ENCODE results near the gene TBATA.

TBATA gene

DNA sequence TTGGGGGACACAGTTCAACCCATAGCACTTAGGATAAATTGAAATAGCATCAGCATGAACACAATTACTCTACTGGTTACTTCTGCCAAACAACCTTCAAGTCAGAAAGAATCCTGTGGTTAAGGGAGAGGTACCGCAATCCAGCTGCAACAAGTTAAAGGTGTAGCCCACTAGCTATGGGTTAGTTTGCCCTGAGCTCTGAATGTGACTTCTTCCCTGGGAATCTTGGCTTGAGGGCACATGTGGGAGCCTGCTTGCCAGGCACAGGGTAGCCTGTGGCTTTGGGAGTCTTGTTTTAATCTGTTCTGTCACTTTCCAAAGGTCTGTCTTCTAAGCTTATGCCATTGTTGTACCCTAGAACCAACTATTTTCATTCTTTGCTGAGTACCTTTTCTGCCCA is 21.7 kb upstream of the TBATA start:
- no peak for DNase-seq

DNA sequence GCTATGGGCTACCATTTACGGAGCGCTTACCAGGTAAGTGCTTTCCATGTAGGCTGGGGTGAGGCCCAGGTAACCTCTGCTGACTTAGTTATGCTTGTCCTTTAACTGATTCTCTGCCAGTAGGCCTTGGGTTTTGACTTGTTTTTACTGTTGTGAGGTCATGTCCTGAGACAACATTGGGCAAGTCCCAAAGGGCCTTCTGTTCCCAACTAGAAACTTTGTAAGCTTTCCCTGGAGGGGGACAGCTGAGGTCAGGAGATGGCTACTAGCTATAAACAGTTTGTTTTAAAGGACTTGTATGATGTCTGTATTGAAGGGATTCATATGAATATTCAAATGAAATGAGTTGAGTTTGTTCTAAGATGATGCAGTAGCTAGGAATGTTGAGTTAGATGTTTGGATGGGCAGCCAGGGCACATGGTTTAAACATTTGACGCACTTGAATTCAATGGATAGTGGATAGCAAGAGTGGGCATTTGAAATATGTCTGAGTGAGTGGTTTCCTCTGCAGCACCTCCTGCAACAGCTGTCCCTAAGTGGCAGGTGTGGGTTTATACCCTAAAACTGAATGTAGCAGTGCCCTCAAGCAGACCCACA is 20.5 kb upstream of the TBATA start:
- no peak for DNase-seq

DNA sequence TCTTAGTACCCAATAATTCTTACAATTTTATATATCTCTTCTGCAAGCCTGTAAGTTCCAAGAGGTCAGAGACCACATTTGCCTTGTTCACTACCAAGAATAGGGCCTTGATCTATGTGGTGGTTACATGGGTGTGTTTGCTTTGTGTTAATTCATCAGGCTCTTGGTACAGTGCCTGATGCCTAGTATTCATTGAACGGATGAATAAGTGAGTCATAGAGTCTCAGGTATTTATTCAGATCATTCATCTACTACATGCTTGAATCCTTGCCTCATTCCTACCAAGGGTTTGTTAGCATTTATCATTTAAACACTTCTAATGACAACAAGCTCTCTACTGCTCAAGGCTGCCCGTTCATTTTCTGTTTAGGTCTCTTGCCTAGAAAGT is 19.2 kb upstream of the TBATA start:
- DNase-seq, result no peak

DNA sequence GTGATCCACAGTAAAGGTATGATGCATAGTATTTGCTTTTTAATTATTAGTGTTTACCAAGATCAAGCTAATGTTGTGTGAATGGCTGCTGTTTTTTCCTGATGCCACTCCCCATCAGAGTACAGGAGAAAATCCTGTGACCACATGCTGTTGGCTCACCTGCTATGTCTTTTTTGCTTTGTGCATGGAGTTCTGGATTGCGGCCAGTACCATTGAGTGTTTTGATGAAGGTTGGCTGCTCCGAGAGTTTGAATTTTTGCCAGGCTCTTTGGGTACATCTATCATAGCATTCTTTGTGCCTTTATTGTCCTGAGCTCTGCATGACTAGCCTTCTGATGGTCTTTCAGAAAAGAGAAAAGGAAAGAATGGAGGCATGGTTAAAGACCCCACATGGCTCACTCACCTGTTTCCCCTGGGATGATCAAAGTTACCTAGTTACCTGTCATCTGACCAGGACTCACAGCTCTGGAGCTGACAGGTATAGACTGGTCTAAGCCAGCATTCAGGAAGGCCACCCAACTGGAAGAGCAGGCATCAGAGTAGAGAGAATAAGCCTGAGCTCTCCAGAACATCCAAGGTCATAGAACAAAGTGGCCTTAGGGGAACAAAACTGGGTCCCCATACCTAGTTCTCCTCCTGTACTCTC is 18.7 kb upstream of the TBATA start:
- no peak for DNase-seq

DNA sequence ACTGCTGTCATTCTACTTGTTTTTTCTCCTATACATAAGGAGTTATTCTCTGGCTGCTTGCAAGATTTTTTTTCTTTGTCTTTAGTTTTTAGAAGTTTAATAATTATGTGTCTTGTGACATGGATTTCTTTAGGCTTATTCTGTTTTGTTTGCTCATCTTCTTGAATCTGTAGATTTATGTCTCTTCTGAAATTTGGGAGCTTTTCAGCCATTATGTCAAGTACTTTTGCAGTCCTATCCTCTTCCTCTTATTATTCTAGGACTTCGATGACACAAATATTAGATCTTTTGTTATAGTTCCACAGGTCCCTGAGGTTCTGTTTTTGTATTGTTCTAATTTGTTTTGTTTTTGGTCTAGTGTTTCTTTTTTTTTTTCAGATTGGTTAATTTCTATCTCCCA is 16.7 kb upstream of the TBATA start:
- no peak for DNase-seq

DNA sequence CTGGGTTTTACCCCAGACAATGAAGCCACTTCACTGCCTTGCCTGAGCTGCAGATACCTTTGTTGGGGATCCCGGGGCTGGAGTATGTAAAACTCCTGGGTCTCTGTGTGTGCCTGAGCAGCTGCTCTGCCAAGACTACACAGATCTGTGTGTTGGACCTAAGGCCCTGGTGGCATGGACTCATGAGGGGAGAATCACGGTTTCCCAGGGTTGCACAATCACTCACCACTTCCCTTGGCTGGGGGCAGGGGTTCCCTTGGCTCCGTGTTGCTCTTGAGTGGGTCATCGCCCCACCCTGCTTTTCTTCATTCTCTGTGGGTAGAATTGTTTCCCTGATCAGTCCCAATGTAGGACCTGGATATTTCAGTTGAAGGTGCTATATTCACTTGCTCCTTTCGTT is 13.9 kb upstream of the TBATA start:
- DNase-seq, result no peak

DNA sequence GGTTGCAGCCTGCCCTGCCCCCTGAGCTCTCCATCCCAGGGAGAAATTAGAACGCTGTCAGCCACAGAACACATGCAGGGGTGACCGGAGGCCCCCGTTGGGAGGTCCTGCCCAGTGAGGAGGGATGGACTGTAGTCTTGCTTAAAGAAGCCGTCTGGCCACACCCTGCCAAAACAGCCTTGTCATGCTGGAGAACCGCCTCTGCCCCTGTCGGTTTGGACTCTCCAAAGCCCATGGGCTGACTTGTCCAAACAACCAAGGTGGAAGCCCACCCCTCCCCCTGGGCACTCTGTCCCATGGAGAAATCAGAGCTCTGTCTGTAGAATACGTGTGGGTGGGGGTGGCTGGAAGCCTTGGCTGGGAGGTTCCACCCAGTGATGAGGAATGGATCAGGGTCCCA is 12.7 kb upstream of the TBATA start:
- DNase-seq, result no peak

DNA sequence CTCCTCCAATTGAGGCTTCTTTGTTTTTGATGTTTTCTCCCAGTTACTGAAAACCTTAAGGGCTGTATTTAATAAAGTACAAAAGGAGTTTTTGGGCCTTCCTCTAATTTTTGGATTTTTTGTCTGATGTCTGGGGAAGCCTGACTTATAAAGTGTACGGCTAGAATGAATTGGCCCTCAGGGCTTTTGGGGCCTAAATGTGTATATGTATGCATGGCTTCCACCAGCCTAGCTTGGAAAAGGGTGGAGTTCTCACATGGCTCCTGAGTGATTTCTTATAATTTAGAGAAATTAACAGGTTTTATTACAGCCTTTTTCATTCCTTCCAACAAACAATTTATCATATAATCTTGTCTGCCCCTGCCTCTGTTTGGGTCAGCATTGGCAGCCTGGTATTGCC is 10.4 kb upstream of the TBATA start:
- no peak for DNase-seq

DNA sequence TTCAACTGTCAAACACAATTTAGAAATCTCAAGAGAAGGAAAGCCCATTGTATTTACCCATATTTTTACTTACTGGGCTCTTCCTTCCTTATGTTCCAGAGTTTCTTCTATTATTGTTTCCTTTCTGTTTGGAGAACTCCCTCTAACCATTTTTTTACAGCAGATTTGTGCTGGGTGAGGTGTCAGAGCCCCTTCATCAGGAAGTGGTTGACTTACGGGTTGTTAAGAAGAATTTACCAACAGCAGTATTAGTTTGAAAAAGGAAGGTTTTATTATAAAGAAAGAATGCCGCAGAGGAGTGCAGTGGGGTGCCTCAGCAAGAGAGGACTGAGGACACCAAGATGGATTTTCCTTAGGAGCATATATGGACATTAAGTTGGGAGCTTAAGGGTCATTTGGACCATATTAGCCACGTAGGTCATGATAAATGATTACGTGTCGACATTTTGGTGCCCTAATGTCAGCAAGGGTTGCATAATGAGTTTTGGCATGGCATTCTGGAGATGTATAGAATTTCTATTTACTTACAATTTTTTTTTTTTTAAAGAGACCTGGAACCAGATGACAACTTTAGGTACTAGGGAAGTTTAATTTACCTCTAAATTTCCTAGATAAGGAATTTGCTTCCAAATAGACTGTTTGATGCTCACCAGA is 6.3 kb upstream of the TBATA start:
- no peak for DNase-seq

DNA sequence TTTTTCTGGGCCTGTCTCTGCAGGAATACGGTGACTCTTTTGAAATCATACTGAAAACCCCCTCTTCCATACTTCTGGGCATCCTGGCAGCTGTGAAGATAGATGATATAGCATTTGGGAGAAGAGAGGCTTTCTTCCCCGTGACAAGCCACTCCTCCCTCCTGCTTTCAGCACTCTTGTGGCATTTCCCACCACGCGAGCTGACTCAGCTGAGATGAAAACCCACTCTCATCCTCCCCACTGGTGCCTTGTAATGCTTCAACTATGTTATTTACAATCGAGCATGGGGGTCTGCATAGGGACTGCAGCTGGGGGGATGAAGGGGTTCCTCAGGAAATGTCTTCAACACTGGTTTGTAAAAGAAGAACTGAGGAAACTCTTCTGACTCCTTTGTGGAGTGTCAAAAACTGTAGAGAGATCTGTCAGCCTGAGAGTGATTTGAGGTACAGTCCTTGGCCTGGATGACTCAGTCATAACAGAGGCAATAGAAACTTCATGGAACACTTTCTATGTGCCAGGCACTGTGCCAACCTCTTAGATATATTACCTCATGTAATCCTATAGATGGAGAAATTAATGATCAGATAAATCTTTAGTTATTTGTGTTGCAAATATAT is 1.7 kb upstream of the TBATA start:
- DNase-seq, result no peak

DNA sequence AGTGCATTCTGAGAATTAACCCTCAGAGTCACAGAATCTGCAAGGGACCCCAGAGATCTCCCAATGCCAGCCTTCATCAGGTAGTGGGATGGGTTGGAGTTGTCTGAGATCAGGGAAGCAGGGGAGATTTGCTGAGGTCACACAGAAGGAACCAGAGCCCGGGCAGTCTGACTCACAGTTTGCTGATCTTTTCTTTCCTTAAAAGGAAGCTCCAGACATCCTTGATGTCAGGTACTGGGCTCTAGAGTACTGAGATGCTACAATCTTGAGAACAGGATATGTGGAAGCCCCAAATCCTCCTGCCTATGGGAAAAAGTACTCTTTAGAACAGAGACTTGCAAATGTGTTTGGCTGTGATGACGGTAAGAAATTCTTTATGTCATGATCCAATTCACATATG is 706 bp downstream of the TBATA start:
- DNase-seq, result no peak

DNA sequence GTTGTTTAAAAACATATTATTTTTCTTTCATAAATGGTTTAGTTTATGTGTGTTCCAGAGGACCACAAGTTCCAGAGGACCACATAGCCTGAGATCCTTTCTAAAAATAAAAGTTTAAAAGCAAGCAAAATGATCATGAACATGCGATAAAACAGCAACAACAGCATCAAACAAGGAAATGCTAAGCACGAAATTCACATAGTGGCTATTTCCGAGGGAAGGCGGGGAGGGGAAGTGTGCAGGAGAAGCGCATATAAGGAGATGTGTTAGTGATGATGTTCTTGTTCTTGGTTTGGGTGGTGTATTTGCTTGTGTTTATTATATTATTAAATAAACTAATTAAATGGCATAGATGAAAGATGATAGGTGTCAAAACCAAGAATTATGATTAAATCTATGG is 1.2 kb downstream of the TBATA start:
- DNase-seq, result no peak

DNA sequence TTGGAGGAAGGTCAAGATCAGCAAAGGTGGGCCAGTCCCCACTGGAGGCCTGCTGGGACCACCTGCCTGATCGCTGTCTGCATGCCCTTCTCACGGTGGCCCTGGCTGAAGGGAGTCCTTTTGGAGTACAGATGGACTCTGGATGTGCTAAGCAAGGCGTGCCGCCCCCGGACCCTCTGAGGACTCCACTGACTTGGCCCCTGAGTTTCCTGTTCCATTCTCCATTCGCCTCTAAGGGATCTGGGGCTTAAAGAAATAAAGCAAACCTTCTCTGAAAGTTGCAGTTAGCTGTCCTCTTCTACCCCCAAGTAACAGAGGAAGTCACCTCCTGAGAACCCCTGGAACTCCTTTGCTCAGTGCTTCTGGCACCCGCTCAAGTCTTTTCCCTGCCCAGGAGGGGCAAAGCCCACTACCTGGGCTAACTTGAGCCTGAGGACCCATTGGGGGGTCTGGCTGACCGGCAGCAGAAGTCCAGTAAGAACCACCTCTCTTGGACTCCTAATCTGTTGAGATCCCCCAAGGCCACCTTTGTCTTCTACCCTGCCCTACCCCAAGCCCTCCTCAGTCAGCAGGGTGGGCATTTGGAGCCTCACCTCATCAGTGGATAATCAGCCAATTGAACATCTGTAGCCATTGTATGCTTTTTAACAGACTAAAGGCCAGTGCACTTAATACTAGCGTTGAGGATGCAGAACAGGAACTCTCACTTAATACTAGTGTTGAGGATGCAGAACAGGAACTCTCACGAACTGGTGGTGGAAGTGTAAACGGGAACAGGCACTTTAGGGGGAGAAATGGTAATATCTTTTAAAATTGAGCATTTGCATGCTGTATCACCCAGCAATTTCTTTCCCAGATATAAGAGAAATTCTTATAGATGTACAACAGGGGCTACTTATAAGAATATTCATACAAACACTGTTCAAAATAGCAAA is 2.2 kb downstream of the TBATA start:
- no peak for DNase-seq

DNA sequence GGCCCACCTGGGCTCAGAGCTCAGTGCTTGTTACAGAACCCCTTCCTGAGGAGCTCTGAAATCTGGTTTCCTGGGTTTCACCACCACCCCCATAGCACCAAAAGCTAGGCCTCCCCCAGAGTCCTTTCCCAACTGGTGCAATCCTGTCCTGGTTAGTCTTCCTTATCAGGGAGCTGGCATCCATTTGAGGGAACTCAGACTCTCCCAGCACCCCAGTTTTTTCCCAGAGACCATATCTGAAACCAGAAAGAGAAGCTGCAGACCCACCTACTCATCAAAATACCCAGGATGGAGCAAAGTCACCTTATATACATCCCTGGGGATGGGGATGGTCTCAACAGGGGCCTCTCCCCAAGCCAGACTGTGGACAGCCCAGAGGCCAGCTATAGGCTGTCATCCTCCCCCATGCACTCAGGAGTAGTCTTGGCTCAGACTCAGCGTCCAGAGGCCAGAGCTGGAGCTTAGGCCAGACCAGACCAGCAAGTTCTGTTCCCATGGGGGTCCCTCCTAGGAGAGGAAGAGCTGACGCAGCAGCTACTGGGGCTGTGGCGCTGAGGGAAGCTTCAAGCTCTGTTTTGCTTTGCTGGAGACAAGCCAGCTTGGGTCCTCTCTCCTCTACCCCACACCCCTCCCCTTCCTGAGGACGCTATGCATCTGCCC is 3.0 kb downstream of the TBATA start:
- no peak for DNase-seq

DNA sequence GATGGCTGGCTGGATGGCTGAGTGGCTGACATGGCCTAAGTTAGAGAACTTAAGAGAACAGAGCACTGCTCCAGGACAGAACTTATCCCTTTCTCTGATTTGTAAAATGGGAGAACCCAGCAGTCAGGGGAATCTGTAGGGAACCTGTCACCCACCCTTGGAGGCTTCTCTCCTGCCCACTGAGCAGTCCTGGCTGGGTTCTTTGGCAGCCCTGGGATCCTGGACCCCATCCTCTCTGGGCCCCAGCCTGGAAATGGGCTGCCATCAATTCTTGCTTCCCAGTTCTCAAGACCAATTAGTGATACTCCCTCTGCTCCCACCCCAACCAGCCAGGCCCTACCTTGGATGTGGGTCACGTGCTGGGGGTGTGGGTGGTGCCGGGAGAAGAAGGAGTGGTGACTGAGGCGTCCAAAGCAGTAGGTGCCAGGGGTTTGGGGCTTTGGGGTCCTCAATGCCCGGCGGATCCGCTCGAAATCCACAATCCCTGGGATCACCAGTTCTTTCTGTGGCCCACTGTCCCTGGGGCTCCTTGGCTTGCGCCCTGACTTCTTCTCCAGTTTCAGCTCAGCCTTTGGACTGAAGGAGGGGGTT is 3.6 kb downstream of the TBATA start:
- no peak for DNase-seq

DNA sequence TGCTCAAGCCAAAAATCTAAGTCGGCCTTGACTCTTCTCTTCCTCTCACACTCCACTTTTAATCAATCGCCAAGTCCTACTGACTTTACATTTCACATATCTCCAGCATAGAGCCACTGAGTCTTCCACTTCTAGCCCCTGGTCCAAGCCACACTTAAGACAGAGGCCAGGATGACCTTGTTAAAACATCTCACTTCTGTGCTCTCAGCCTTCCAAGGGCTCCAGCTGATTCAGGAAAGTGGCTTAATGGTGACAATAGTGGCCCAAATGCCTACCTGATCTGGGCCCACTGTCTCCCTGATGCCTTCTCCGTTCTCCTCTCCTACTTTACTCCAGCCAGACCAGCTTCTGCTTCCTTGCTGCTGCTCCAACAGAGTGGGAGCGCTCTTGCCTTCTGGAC is 4.4 kb downstream of the TBATA start:
- no peak for DNase-seq

DNA sequence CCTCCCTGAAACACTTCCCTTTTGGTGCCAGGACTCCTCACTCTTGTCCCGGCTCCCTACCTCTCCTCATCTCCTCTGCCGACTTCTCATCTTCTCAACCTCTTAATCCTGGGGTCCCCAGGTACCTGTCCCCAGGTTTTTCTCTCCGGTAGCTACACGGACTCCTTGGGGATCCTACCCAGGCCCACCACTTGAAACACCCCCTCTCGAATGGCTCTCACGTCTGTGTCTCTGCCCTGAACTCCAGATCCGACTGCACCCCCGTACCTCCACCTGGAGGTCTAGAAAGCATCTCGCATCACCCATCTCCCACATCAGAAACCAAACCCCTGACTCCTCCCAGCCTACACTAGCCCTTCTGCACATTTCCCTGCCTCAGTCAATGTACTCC is 4.8 kb downstream of the TBATA start:
- DNase-seq, result no peak

DNA sequence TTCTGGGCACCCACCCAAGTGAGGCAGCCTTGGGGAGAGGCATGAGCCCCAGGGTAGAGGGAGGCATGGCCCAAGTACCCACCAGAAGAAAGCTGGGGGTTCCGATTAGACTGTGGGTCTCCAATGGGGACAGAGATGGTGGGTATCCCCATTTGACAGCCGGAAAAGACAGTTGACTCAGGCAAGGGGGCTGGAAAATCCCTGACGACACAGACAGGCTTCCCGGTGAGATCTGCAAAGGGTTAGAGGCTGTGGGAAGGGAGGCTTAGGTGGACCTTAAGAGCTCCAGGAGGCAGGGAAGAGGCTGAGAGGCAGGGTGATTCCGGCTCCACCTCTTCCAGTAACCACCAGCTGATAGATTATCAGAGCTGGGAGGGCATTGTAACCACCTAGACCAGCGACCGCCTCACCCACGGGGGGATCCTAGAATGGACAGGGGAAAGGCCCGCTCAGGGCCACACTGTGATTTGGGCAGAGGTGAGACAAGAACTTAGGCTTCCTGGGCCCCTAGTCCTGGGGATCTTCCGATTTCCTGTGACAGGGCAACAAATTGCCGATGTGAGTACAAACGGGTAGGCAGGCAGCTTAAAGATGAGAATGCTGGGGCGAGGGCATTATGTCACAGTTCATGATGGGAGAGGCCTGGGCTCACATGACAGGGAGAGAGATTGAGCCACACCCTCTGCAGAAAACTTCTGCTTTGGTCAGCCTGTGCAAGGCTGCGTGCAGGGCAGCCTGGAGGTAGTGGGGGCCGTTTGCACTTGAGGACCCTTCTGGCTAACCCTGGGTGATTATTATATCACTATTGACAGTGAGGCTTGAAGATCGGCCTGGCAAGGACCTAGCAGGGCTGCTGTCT is 5.4 kb downstream of the TBATA start:
- no peak for DNase-seq

DNA sequence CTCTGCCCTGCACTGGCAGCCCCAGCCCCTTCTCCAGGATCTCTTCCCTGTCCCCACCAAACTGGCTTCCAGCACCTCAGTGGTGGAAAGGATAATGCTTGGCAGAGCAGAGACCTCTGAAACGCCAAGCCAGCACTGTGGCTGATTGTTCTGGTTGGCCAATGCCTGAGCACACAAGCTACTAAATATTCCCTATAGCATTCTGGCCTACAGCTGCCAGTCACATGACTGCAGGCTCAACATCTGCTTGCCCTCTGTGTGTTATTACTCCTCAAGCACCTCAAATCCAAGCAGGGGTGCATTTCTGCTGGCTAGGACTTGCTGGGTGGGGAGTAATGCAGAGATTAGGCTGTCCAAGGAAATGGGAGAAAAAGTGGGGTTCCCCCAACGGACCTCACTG is 6.1 kb downstream of the TBATA start:
- no peak for DNase-seq

DNA sequence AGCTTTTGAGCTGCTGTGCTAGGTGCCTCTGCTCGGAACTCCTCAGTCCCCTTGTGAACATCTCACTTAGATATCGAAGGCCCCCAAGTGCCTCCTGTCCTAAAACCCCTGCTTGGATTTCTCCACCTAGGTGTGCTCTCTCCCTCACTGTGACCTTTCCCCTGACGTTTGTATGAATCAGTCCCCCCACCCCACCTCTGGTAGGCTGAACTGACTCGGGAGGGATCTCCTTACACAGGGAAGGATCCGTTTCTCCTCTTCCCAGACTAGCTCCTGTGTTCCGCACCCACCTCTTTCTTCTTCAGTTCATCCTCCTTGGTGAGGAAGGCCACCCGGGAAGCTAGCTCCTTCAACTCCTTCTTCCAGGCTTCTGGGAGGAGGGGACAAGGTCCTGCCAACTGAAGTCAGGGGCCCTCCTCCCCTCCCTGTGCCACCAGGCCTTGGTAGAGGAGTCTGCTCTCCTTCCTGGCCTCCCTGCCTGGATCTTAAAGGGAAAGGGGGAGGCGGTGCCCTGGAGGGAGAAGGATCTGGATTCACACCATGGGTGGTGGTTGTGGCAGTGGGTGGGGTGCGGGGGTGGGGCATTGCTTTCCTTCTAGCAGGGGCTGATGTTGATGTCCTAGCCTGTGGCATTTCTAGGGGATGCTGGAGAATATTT is 6.8 kb downstream of the TBATA start:
- no peak for DNase-seq

Measured in NCI-H524 treated with DMSO at 0.1 percent for 48 hours (cell line).